Activated naive CD4-positive, alpha-beta T cell (primary cell): Measurements from ENCODE around the gene C6orf120.

ENCODE experiments used
- DNase-seq, 4 experiments: peaks; one replicate each; lab custom pipeline; 2025; lab: John Stamatoyannopoulos, UW

Gene C6orf120

GRCh38 chr6:169701954-169702839, at the start of gene C6orf120, which contains the start of gene WDR27:
Gene C6orf120 (plus strand): TSS chr6:169702126. CDS start chr6:169702460, 334 bp downstream.
Gene WDR27 (minus strand): TSS chr6:169702029. CDS start chr6:169689005, 13,024 bp downstream.
- DNase-seq, result peak; percentile 92 to 96 (median 96)

- no peak for DNase-seq
Observed at GRCh38 chr6:169652896-169653295, 49.0 kb upstream of the C6orf120 start.

- DNase-seq, result no peak
Observed at GRCh38 chr6:169653691-169654090, 48.2 kb upstream of the C6orf120 start.

- peak in 2 of 4 experiments; percentile 37 to 71 for DNase-seq
Observed at GRCh38 chr6:169654598-169655391, 47.1 kb upstream of the C6orf120 start.

- DNase-seq, result no peak
Observed at GRCh38 chr6:169656546-169657283, 45.2 kb upstream of the C6orf120 start.

GRCh38 chr6:169657284-169657610, 44.7 kb upstream of the C6orf120 start:
- DNase-seq, result no peak

- no peak for DNase-seq
Observed at GRCh38 chr6:169659820-169660610, 41.9 kb upstream of the C6orf120 start.

- DNase-seq, result no peak
Observed at GRCh38 chr6:169660751-169661390, 41.1 kb upstream of the C6orf120 start.

- no peak for DNase-seq
Observed at GRCh38 chr6:169661391-169661756, 40.6 kb upstream of the C6orf120 start.

- DNase-seq, result no peak
Observed at GRCh38 chr6:169663468-169663867, 38.5 kb upstream of the C6orf120 start.

GRCh38 chr6:169664227-169664626, 37.7 kb upstream of the C6orf120 start:
- DNase-seq, result no peak

- no peak for DNase-seq
Observed at GRCh38 chr6:169665289-169665688, 36.6 kb upstream of the C6orf120 start.

- no peak for DNase-seq
Observed at GRCh38 chr6:169666441-169666840, 35.5 kb upstream of the C6orf120 start.

- DNase-seq, result no peak
Observed at GRCh38 chr6:169667716-169668115, 34.2 kb upstream of the C6orf120 start.

GRCh38 chr6:169668203-169668847, 33.6 kb upstream of the C6orf120 start:
- no peak for DNase-seq

GRCh38 chr6:169669147-169669546, 32.8 kb upstream of the C6orf120 start:
- DNase-seq, result no peak

- no peak for DNase-seq
Observed at GRCh38 chr6:169669889-169670288, 32.0 kb upstream of the C6orf120 start.

GRCh38 chr6:169671563-169671962, 30.4 kb upstream of the C6orf120 start:
- DNase-seq, result no peak

- no peak for DNase-seq
Observed at GRCh38 chr6:169675011-169675410, 26.9 kb upstream of the C6orf120 start.

GRCh38 chr6:169677096-169677495, 24.8 kb upstream of the C6orf120 start:
- no peak for DNase-seq
